ENCODE results near the gene APOA5.
"Not testable (repeated sequence)": the region's sequence is repeated elsewhere in the genome, so short reads cannot be mapped to it uniquely, and the experiment has no call there.

Gene APOA5

GRCh38 chr11:116773203-116774097 is 18.2 kb downstream of the APOA5 start:
- DNase-seq (ENCODE audit: low read depth), result no peak

- peak; percentile 31 for DNase-seq (ENCODE audit: low read depth)
These were observed 19.1 kb downstream of the APOA5 start, which contains the start of gene BUD13 for GRCh38 chr11:116772443-116773202. Gene BUD13, minus strand, starts transcription at chr11:116772987. Its CDS starts 23 bp downstream, at chr11:116772964.

- no peak for DNase-seq (ENCODE audit: low read depth)
These were observed 19.7 kb downstream of the APOA5 start for GRCh38 chr11:116771935-116772334.

- no peak for DNase-seq (ENCODE audit: low read depth)
These were observed 29.5 kb downstream of the APOA5 start for GRCh38 chr11:116762132-116762531.

- DNase-seq (ENCODE audit: low read depth), result not testable (repeated sequence)
These were observed 35.6 kb downstream of the APOA5 start for GRCh38 chr11:116756044-116756443.

- no peak for DNase-seq (ENCODE audit: low read depth)
These were observed 41.5 kb downstream of the APOA5 start for GRCh38 chr11:116750070-116750718.

GRCh38 chr11:116742104-116742503 is 49.6 kb downstream of the APOA5 start:
- no peak for DNase-seq (ENCODE audit: low read depth)

GRCh38 chr11:116740741-116741140 is 50.9 kb downstream of the APOA5 start:
- no peak for DNase-seq (ENCODE audit: low read depth)

All from GM04503 (cell line).